Measurements from ENCODE around the gene C1QTNF9.

C1QTNF9 gene

DNA sequence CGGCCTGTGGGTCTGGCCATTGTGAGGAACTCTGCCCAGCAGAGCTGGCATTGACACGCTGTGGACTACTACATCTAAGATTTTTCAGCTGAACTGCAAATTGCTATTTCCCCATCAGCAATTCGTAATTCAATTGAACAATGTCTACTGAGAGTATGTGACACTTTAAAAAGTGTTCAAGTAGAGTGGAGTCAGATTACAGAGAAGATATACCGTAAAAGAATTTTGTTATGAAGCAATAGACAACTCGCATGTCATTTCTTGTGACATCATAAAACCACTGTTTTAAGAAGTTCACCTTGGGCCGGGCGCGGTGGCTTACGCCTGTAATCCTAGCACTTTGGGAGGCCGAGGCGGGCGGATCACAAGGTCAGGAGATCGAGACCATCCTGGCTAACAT is 32.5 kb upstream of the C1QTNF9 start:
- Histone ChIP-seq H3K9ac (ENCODE audit: low read depth, low read length) (no peak overlapping the region), H3K9me3 (ENCODE audit: insufficient read depth, low read length, severe bottlenecking) (no peaks in the 10 kb centered on the region), H3K4me3 (ENCODE audit: low read depth in 1 of 2, low read length in 2 of 2) (no peak overlapping the region), H4K20me1 (ENCODE audit: insufficient read depth, low read length) (no peaks in the 10 kb centered on the region), H3K27ac (ENCODE audit: low read length) (no peak overlapping the region), H3K4me2 (ENCODE audit: insufficient read depth, low read length) (no peak overlapping the region), H2AFZ (ENCODE audit: low read depth, low read length) (no peak overlapping the region), H3K4me1 (ENCODE audit: insufficient read depth, low read length) (peaks cover 27% of the 10 kb centered on the region), H3K79me2 (ENCODE audit: insufficient read depth, low read length) (no peaks in the 10 kb centered on the region), H3K36me3 (ENCODE audit: insufficient read depth, low read length) (no peaks in the 10 kb centered on the region), H3K27me3 (ENCODE audit: insufficient read depth, low read length, poor library complexity) (no peaks in the 10 kb centered on the region)
- TF ChIP-seq, protein P1, sequence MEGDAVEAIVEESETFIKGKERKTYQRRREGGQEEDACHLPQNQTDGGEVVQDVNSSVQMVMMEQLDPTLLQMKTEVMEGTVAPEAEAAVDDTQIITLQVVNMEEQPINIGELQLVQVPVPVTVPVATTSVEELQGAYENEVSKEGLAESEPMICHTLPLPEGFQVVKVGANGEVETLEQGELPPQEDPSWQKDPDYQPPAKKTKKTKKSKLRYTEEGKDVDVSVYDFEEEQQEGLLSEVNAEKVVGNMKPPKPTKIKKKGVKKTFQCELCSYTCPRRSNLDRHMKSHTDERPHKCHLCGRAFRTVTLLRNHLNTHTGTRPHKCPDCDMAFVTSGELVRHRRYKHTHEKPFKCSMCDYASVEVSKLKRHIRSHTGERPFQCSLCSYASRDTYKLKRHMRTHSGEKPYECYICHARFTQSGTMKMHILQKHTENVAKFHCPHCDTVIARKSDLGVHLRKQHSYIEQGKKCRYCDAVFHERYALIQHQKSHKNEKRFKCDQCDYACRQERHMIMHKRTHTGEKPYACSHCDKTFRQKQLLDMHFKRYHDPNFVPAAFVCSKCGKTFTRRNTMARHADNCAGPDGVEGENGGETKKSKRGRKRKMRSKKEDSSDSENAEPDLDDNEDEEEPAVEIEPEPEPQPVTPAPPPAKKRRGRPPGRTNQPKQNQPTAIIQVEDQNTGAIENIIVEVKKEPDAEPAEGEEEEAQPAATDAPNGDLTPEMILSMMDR (IDR thresholded peaks at IDR 0.05; ENCODE audit: borderline replicate concordance, extremely low read depth, low read length, poor library complexity, severe bottlenecking) = no peak
- no peak for TF ChIP-seq EZH2 (IDR thresholded peaks at IDR 0.05; ENCODE audit: borderline replicate concordance, low read depth, low read length, severe bottlenecking)
- ATAC-seq (ENCODE audit: insufficient read depth, low read depth) = no peak
- DNase-seq = no peak

DNA sequence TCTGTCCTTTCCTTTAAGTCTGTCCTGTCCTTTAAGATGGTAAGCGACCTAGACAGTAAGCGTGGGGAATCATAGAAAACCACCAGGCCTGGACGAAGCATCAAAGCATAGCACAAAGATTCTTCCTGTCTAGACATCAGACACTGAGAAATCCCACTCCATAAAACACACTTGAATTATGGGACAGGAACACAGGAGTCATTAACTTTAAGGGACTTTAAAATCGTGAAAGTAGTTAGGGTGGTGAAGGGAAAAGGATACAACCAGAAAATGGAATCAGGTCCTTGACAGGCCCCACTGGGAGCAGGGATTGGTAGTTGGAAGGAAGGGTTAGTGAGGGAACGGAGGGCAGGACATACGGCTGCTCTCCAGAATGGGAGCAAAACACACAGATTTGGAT is 31.6 kb upstream of the C1QTNF9 start:
- ATAC-seq (ENCODE audit: insufficient read depth, low read depth) (no peak), DNase-seq (no peak)
- Histone ChIP-seq H3K27me3 (ENCODE audit: insufficient read depth, low read length, poor library complexity) (no peaks in the 10 kb centered on the region), H3K27ac (ENCODE audit: low read length) (no peak overlapping the region), H3K36me3 (ENCODE audit: insufficient read depth, low read length) (no peaks in the 10 kb centered on the region), H3K9ac (ENCODE audit: low read depth, low read length) (no peak overlapping the region), H4K20me1 (ENCODE audit: insufficient read depth, low read length) (no peaks in the 10 kb centered on the region), H2AFZ (ENCODE audit: low read depth, low read length) (no peak overlapping the region), H3K4me3 (ENCODE audit: low read depth in 1 of 2, low read length in 2 of 2) (no peak overlapping the region), H3K4me2 (ENCODE audit: insufficient read depth, low read length) (no peak overlapping the region), H3K79me2 (ENCODE audit: insufficient read depth, low read length) (no peaks in the 10 kb centered on the region), H3K9me3 (ENCODE audit: insufficient read depth, low read length, severe bottlenecking) (no peaks in the 10 kb centered on the region), H3K4me1 (ENCODE audit: insufficient read depth, low read length) (peaks cover 18% of the 10 kb centered on the region)
- TF ChIP-seq, protein P1 (IDR thresholded peaks at IDR 0.05; ENCODE audit: borderline replicate concordance, extremely low read depth, low read length, poor library complexity, severe bottlenecking) = no peak
- TF ChIP-seq EZH2 (IDR thresholded peaks at IDR 0.05; ENCODE audit: borderline replicate concordance, low read depth, low read length, severe bottlenecking) = no peak

DNA sequence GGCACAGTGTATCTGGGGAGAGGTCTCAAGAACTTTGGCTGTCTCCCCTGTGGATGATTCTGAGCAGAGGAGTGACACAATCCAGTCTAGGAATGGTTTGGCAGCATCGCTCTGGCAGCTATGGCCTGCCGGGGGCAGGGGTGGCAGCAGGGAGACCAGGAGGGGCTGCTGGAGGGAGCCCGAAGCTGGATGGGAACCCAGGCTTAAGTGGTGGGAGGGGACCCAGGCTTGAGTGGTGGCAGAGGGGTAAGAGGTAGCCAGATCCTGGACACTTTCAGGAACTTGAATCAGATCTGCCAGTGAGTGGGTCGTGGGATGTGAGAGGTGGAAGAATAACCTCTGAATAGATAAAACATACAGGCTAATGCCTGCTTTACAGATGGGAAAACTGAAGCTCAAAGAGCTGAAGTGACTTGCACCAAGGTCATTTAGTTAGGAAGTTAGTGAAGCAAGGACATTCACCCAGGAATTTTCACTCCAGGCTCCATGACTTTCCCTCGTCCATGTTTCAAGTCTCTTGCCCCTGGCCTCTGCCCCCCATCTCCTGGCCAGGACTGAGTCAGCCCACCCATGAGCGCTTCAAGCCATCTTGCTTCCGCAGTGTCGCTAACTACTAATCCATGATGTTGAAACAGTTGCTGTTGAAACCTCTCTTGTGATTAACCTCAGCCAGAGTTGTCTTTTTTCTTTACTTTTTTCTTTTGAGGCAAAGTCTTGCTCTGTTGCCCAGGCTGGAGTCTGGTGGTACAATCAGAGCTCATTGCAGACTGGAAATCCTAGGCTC is 29.9 kb upstream of the C1QTNF9 start:
- no peaks in the 10 kb centered on the region for H4K20me1 ChIP-seq (ENCODE audit: insufficient read depth, low read length)
- H3K4me3 ChIP-seq (ENCODE audit: low read depth in 1 of 2, low read length in 2 of 2) = no peak overlapping the region
- H3K4me2 ChIP-seq (ENCODE audit: insufficient read depth, low read length) = no peak overlapping the region
- no peak overlapping the region for H3K27ac ChIP-seq (ENCODE audit: low read length)
- H3K9ac ChIP-seq (ENCODE audit: low read depth, low read length) = no peak overlapping the region
- H2AFZ ChIP-seq (ENCODE audit: low read depth, low read length) = no peak overlapping the region
- ATAC-seq (ENCODE audit: insufficient read depth, low read depth) (no peak), DNase-seq (no peak)
- TF ChIP-seq, protein P1 (IDR thresholded peaks at IDR 0.05; ENCODE audit: borderline replicate concordance, extremely low read depth, low read length, poor library complexity, severe bottlenecking) = no peak
- no peak for TF ChIP-seq EZH2 (IDR thresholded peaks at IDR 0.05; ENCODE audit: borderline replicate concordance, low read depth, low read length, severe bottlenecking)
- H3K36me3 ChIP-seq (ENCODE audit: insufficient read depth, low read length) = no peaks in the 10 kb centered on the region
- peaks cover 8% of the 10 kb centered on the region for H3K4me1 ChIP-seq (ENCODE audit: insufficient read depth, low read length)
- H3K79me2 ChIP-seq (ENCODE audit: insufficient read depth, low read length) = no peaks in the 10 kb centered on the region
- H3K9me3 ChIP-seq (ENCODE audit: insufficient read depth, low read length, severe bottlenecking) = no peaks in the 10 kb centered on the region
- H3K27me3 ChIP-seq (ENCODE audit: insufficient read depth, low read length, poor library complexity) = no peaks in the 10 kb centered on the region
